CD4-positive, alpha-beta T cell treated with Interleukin-4 for 1 hour (primary cell): Measurements from ENCODE around the gene KCNAB1.
A peak's percentile ranks its signal among the peaks of the same experiment; 100 is the strongest.

Experiments used
- DNase-seq, 2 donors: peaks; one replicate each; pipeline ENCODE4 v3.0.0-alpha.2; 2020 to 2022

The KCNAB1 gene

GRCh38 chr3:156140001-156140595, 19.7 kb downstream of the KCNAB1 start:
- DNase-seq: no peak

- no peak for DNase-seq
These were observed 22.3 kb downstream of the KCNAB1 start for GRCh38 chr3:156142702-156143101.

- DNase-seq: no peak
These were observed 22.8 kb downstream of the KCNAB1 start for GRCh38 chr3:156143136-156143535.

GRCh38 chr3:156144060-156144459, 23.7 kb downstream of the KCNAB1 start:
- DNase-seq: no peak

GRCh38 chr3:156145866-156146265, 25.5 kb downstream of the KCNAB1 start:
- no peak for DNase-seq

- DNase-seq: no peak
These were observed 28.1 kb downstream of the KCNAB1 start for GRCh38 chr3:156148345-156148945.

- DNase-seq: no peak
These were observed 28.6 kb downstream of the KCNAB1 start for GRCh38 chr3:156148946-156149381.

GRCh38 chr3:156149876-156150275, 29.5 kb downstream of the KCNAB1 start:
- DNase-seq: no peak

GRCh38 chr3:156150434-156151066, 30.2 kb downstream of the KCNAB1 start:
- DNase-seq: peak; percentile 26 to 62

- DNase-seq: peak; percentile 29 to 45
These were observed 31.5 kb downstream of the KCNAB1 start for GRCh38 chr3:156151824-156152428.

- DNase-seq: no peak
These were observed 38.4 kb downstream of the KCNAB1 start for GRCh38 chr3:156158656-156159295.

- DNase-seq: peak in 1 of 2 donors; percentile 21
These were observed 40.3 kb downstream of the KCNAB1 start for GRCh38 chr3:156160647-156161046.

- peak in 1 of 2 donors; percentile 34 for DNase-seq
These were observed 40.8 kb downstream of the KCNAB1 start for GRCh38 chr3:156161172-156161571.

- DNase-seq: no peak
These were observed 43.5 kb downstream of the KCNAB1 start for GRCh38 chr3:156163848-156164247.

GRCh38 chr3:156166808-156167207, 46.4 kb downstream of the KCNAB1 start:
- DNase-seq: no peak

- DNase-seq: no peak
These were observed 50.2 kb downstream of the KCNAB1 start for GRCh38 chr3:156170571-156170970.

GRCh38 chr3:156171281-156172267, 51.2 kb downstream of the KCNAB1 start:
- DNase-seq: no peak

- DNase-seq: no peak
These were observed 52.2 kb downstream of the KCNAB1 start for GRCh38 chr3:156172536-156172935.

- DNase-seq: no peak
These were observed 54.0 kb downstream of the KCNAB1 start for GRCh38 chr3:156174229-156174847.

- no peak for DNase-seq
These were observed 55.2 kb downstream of the KCNAB1 start for GRCh38 chr3:156175570-156175969.

GRCh38 chr3:156176048-156176447, 55.7 kb downstream of the KCNAB1 start:
- no peak for DNase-seq
